Dermis blood vessel endothelial cell (primary cell): ENCODE results near the gene ABCA9. TPM values are rescaled to one million over a fixed set of nuclear protein-coding genes. Genes with fewer than 3 reads are reported as not detected.
"Not testable (repeated sequence)": the region's sequence is repeated elsewhere in the genome, so short reads cannot be mapped to it uniquely, and the experiment has no call there.

ENCODE experiments used
- DNase-seq: peaks from one replicate; pipeline ENCODE4 v3.0.0; 2010
- total RNA-seq: library from RNA; depleted of rRNA; stranded (reverse); fragments of >200 nt; gene quantifications from 2 replicates; pipeline ENCODE4 v1.2.3, GENCODE V29; 2014

Gene ABCA9
- total RNA-seq, 1 donor from 2014 or later: 3.2 TPM

- no peak for DNase-seq
Observed at GRCh38 chr17:69018687-69019086, 42.0 kb downstream of the ABCA9 start.

- no peak for DNase-seq
Observed at GRCh38 chr17:69018022-69018615, 42.6 kb downstream of the ABCA9 start.

GRCh38 chr17:69015631-69016030 lies 45.1 kb downstream of the ABCA9 start:
- no peak for DNase-seq

- peak; percentile 63 for DNase-seq
Observed at GRCh38 chr17:69012895-69013805, 47.6 kb downstream of the ABCA9 start.

- DNase-seq: no peak
Observed at GRCh38 chr17:69009930-69010329, 50.8 kb downstream of the ABCA9 start.

- not testable (repeated sequence) for DNase-seq
Observed at GRCh38 chr17:69004759-69005158, 56.0 kb downstream of the ABCA9 start.

- not testable (repeated sequence) for DNase-seq
Observed at GRCh38 chr17:68999743-69000142, 61.0 kb downstream of the ABCA9 start.

- peak; percentile 19 for DNase-seq
Observed at GRCh38 chr17:68993112-68993511, 67.6 kb downstream of the ABCA9 start.

- DNase-seq: no peak
Observed at GRCh38 chr17:68987966-68988365, 72.8 kb downstream of the ABCA9 start.

GRCh38 chr17:68981288-68981687 lies 79.4 kb downstream of the ABCA9 start:
- peak; percentile 95 for DNase-seq

- DNase-seq: no peak
Observed at GRCh38 chr17:68973098-68973846, 87.5 kb downstream of the ABCA9 start.

GRCh38 chr17:68972119-68972704 lies 88.5 kb downstream of the ABCA9 start:
- DNase-seq: peak; percentile 65

GRCh38 chr17:68969101-68969500 lies 91.6 kb downstream of the ABCA9 start:
- DNase-seq: no peak

- no peak for DNase-seq
Observed at GRCh38 chr17:68963958-68964357, 96.8 kb downstream of the ABCA9 start.

GRCh38 chr17:68961214-68961882 lies 99.4 kb downstream of the ABCA9 start:
- no peak for DNase-seq

GRCh38 chr17:68959117-68959516 lies 101.6 kb downstream of the ABCA9 start:
- DNase-seq: not testable (repeated sequence)

- DNase-seq: no peak
Observed at GRCh38 chr17:68957944-68958343, 102.8 kb downstream of the ABCA9 start.

- no peak for DNase-seq
Observed at GRCh38 chr17:68955181-68955841, 105.4 kb downstream of the ABCA9 start, which contains the start of gene ABCA8. ABCA8 (minus strand) TSS chr17:68955392; CDS start chr17:68942034, 13,358 bp downstream.

- no peak for DNase-seq
Observed at GRCh38 chr17:68954146-68954896, 106.4 kb downstream of the ABCA9 start.

GRCh38 chr17:68953340-68953997 lies 107.3 kb downstream of the ABCA9 start:
- no peak for DNase-seq
